ENCODE results near the gene SGSM1. TPM values are rescaled to one million over a fixed set of nuclear protein-coding genes. Genes with fewer than 3 reads are reported as not detected.

The SGSM1 gene
- total RNA-seq, 1 experiment from 2014 or later: 4.3 TPM

DNA sequence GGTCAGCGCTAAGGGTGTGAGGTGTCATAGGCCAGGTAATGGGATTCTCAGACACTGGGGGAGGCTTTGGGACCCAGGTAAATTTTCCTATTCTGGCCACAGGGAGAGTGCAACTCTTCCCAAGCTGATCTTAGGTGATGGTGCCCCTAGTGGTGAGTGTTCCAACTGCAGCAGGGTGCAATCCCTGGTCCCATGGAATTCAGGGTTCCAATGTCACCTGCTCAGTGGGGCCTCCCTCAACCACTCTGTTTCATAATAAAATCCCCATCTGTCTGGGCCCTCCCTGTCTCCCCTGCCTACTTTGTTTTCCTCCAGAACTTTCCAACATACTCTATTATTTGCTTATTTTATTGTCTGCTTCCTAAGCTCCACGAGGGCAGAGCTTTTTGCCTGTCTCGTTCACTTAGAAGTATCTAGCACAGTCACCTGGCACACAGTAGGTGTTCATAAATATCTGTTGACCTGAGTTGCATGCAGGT is 2.9 kb upstream of the SGSM1 start:
- peak; percentile 91 for DNase-seq
- H2BK20ac ChIP-seq (ENCODE audit: low read depth, low read length, poor library complexity, severe bottlenecking): no peak overlapping the region

More for the DNA sequence above, 2.9 kb upstream of the SGSM1 start:
- H3K36me3 Mint-ChIP-seq (ENCODE audit: insufficient read depth in 1 of 3, low read depth in 3 of 3): no peaks in the 10 kb centered on the region
- peaks cover 5% of the 10 kb centered on the region for H3K27me3 Mint-ChIP-seq (ENCODE audit: low read depth)
- Histone ChIP-seq H3K4me2 (ENCODE audit: insufficient read depth, insufficient read length, low read length) (no peak overlapping the region), H3T11ph (ENCODE audit: low read length) (no peak overlapping the region), H2AFZ (ENCODE audit: low read length) (no peak overlapping the region), H4K8ac (replicated peaks; ENCODE audit: insufficient read length, low read depth, low read length) (no peak overlapping the region), H3K23ac (ENCODE audit: insufficient read length, low read depth, low read length) (no peak overlapping the region), H3K27ac (ENCODE audit: insufficient read length, low read depth, low read length) (no peak overlapping the region), H2AK5ac (ENCODE audit: insufficient read length, low read length) (no peak overlapping the region), H3K56ac (ENCODE audit: insufficient read length, low read depth, low read length) (no peak overlapping the region), H3K18ac (ENCODE audit: insufficient read length, low read depth, low read length) (no peak overlapping the region), H4K5ac (ENCODE audit: insufficient read length, low read depth, low read length) (no peak overlapping the region), H4K91ac (ENCODE audit: insufficient read length, low read depth, low read length) (no peak overlapping the region), H3K79me1 (ENCODE audit: insufficient read depth, low read depth, low read length, poor library complexity, severe bottlenecking) (peaks cover 2% of the 10 kb centered on the region), H3K23me2 (ENCODE audit: insufficient read length, low read depth, low read length, poor library complexity, severe bottlenecking) (peaks cover 7% of the 10 kb centered on the region), H3K4me1 (ENCODE audit: insufficient read depth, low read length) (no peaks in the 10 kb centered on the region), H2BK120ac (ENCODE audit: low read depth, low read length, poor library complexity, severe bottlenecking) (no peak overlapping the region), H3K27me3 (ENCODE audit: insufficient read depth, low read length) (no peaks in the 10 kb centered on the region), H2BK15ac (ENCODE audit: low read depth, low read length) (no peak overlapping the region), H4K20me1 (ENCODE audit: control insufficient read depth, insufficient read depth, insufficient read length) (peaks cover 3% of the 10 kb centered on the region), H3K14ac (ENCODE audit: insufficient read depth, low read length) (no peak overlapping the region), H2BK12ac (ENCODE audit: insufficient read length, low read depth, low read length) (no peak overlapping the region), H3K9ac (ENCODE audit: extremely low read depth, insufficient read length, low read length) (no peak overlapping the region), H3K9me3 (ENCODE audit: control insufficient read depth, low read depth, low read length) (no peaks in the 10 kb centered on the region), H2BK5ac (ENCODE audit: insufficient read length, low read length) (no peak overlapping the region), H3K4ac (ENCODE audit: low read depth, low read length) (no peak overlapping the region), H3K79me2 (ENCODE audit: insufficient read depth, low read length) (no peaks in the 10 kb centered on the region)
- WGBS (ENCODE audit: extremely low coverage, insufficient read length, low lambda C conversion rate): no CpG with 5 or more reads among the region's 3 CpGs
- H3K4me1 Mint-ChIP-seq: peaks cover 4 to 18% of the 10 kb centered on the region in 2 experiments
- H3K4me3 Mint-ChIP-seq: no peak overlapping the region
- H3K27ac Mint-ChIP-seq: no peak overlapping the region; a peak in 1 of 7 replicates
- H3K9me3 Mint-ChIP-seq: no peaks in the 10 kb centered on the region; a peak in 1 of 5 replicates
- TF ChIP-seq, protein P1, sequence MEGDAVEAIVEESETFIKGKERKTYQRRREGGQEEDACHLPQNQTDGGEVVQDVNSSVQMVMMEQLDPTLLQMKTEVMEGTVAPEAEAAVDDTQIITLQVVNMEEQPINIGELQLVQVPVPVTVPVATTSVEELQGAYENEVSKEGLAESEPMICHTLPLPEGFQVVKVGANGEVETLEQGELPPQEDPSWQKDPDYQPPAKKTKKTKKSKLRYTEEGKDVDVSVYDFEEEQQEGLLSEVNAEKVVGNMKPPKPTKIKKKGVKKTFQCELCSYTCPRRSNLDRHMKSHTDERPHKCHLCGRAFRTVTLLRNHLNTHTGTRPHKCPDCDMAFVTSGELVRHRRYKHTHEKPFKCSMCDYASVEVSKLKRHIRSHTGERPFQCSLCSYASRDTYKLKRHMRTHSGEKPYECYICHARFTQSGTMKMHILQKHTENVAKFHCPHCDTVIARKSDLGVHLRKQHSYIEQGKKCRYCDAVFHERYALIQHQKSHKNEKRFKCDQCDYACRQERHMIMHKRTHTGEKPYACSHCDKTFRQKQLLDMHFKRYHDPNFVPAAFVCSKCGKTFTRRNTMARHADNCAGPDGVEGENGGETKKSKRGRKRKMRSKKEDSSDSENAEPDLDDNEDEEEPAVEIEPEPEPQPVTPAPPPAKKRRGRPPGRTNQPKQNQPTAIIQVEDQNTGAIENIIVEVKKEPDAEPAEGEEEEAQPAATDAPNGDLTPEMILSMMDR (conservative IDR thresholded peaks at IDR 0.05): peak; percentile 96
